ENCODE data around the gene ADGRL3. TPM values are rescaled to one million over a fixed set of nuclear protein-coding genes. Genes with fewer than 3 reads are reported as not detected.

ADGRL3 gene
- total and polyA plus RNA-seq, 3 donors from 2014 or later: 11.6 to 21.6 (median 12.8) TPM

DNA sequence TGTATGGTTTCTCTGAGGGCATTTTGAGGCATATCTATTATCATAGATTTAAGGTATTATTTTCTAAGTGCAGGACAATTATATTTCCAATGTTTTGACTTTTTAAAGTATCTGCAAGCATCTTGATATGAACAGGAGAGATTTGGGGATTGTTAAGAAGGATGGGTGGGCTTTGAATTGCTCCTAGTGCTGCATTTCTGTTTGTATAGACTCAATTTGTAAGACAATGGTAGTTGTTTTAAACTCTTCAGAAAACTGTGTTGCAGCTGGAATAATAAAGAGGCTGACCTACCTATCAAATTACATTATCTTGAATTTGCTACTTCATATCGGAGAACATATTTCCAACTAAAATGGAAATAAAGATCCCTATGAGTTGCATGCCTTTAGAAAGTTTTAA lies 570.3 kb downstream of the ADGRL3 start:
- Histone ChIP-seq H3K9me3 (no peaks in the 10 kb centered on the region), H3K4me1 (no peaks in the 10 kb centered on the region), H3K4me3 (no peak overlapping the region), H3K27me3 (no peaks in the 10 kb centered on the region), H3K27ac (no peak overlapping the region), H3K36me3 (ENCODE audit: low read depth, missing control alignments) (no peaks in the 10 kb centered on the region)
- DNase-seq: no peak
- intact Hi-C loops (cut with DNase I; ENCODE audit: low total_unique reads): no loop called here
- WGBS, 2 donors: 63 to 67% methylated on average over 1 of the region's 1 CpG
- no peak for TF ChIP-seq POLR2A (IDR thresholded peaks at IDR 0.05)
- TF ChIP-seq, protein P1, sequence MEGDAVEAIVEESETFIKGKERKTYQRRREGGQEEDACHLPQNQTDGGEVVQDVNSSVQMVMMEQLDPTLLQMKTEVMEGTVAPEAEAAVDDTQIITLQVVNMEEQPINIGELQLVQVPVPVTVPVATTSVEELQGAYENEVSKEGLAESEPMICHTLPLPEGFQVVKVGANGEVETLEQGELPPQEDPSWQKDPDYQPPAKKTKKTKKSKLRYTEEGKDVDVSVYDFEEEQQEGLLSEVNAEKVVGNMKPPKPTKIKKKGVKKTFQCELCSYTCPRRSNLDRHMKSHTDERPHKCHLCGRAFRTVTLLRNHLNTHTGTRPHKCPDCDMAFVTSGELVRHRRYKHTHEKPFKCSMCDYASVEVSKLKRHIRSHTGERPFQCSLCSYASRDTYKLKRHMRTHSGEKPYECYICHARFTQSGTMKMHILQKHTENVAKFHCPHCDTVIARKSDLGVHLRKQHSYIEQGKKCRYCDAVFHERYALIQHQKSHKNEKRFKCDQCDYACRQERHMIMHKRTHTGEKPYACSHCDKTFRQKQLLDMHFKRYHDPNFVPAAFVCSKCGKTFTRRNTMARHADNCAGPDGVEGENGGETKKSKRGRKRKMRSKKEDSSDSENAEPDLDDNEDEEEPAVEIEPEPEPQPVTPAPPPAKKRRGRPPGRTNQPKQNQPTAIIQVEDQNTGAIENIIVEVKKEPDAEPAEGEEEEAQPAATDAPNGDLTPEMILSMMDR (IDR thresholded peaks at IDR 0.05): no peak

DNA sequence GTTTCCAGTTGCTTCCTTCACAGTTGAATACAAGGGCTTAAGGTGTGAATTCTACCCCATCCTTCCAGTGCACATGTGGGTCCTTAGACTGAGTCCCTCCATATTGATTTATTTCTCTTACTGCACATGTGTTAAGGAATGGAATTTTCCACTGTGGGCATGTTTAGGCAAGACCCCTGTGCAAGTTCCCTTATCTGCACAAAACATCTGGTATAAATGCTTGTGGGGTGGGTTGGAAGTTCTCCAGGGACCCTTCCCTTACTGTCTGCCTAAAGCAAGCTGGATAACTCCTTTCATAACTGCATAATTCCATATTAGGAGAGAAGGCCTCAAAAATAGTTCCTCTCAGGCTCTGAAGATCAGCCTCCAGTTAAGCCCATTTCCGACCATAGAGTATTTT lies 570.9 kb downstream of the ADGRL3 start:
- H3K4me3 ChIP-seq: no peak overlapping the region
- no peaks in the 10 kb centered on the region for H3K4me1 ChIP-seq
- no peaks in the 10 kb centered on the region for H3K9me3 ChIP-seq
- no peaks in the 10 kb centered on the region for H3K27me3 ChIP-seq
- DNase-seq: no peak
- H3K36me3 ChIP-seq (ENCODE audit: low read depth, missing control alignments): no peaks in the 10 kb centered on the region
- H3K27ac ChIP-seq: no peak overlapping the region
- TF ChIP-seq, protein P1 (IDR thresholded peaks at IDR 0.05): no peak
- no peak for TF ChIP-seq POLR2A (IDR thresholded peaks at IDR 0.05)
- intact Hi-C loops (cut with DNase I; ENCODE audit: low total_unique reads): no loop called here
- WGBS, 2 donors: 86 to 90% methylated on average over 1 of the region's 1 CpG

DNA sequence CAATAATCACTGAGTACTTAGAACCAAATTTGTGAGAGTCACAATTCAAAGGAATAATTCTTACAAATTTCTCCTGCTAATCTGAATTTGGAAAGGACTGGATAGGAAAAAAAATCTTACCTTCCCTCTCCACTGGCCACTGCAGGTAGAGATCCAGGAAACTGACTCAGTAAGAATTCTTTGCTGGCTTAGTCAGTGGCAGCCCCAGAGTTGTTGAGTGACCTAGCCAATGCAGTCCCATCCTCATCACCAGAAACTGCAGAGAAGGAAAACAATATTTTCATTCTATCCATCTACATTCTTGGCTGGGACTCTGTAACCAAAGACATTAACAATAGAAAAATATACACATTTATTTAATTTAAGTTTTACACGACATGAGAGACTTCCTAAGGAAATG lies 572.0 kb downstream of the ADGRL3 start:
- Histone ChIP-seq H3K27me3 (no peaks in the 10 kb centered on the region), H3K4me1 (no peaks in the 10 kb centered on the region), H3K4me3 (no peak overlapping the region), H3K9me3 (no peaks in the 10 kb centered on the region), H3K36me3 (ENCODE audit: low read depth, missing control alignments) (no peaks in the 10 kb centered on the region), H3K27ac (no peak overlapping the region)
- 82 to 93% methylated on average over 1 of the region's 1 CpG for WGBS, 2 donors
- DNase-seq: no peak
- intact Hi-C loops (cut with DNase I; ENCODE audit: low total_unique reads): no loop called here
- no peak for TF ChIP-seq POLR2A (IDR thresholded peaks at IDR 0.05)
- TF ChIP-seq, protein P1 (IDR thresholded peaks at IDR 0.05): no peak

DNA sequence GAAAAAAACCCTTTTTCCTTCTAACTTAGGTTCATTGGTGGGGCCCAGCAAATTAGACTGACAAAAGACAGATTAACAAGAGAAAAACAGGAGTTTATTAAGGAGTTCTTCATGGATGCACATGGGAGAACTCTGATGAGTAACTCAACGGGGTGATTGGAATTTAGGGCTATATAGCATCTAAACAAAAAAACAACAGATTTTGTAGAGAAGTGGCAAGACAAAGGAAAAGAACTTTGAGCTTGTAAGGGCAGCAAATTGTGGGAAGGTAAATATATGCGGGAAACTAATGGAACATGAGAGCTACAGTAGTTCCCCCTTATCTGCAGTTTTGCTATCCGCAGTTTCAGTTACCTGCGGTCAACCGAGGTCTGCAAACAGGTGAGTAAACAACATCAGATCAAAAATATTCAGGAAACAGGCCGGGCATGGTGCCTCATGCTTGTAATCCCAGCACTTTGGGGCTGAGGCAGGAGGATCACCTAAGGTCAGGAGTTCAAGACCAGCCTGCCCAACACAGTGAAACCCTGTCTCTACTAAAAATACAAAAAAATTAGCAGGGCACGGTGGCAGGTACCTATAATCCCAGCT lies 573.6 kb downstream of the ADGRL3 start:
- DNase-seq: no peak
- no peak overlapping the region for H3K27ac ChIP-seq
- no peaks in the 10 kb centered on the region for H3K9me3 ChIP-seq
- no peaks in the 10 kb centered on the region for H3K4me1 ChIP-seq
- H3K27me3 ChIP-seq: no peaks in the 10 kb centered on the region
- intact Hi-C loops (cut with DNase I; ENCODE audit: low total_unique reads): no loop called here
- 79 to 83% methylated on average over 7 of the region's 7 CpGs for WGBS, 2 donors
- H3K36me3 ChIP-seq (ENCODE audit: low read depth, missing control alignments): no peaks in the 10 kb centered on the region
- no peak overlapping the region for H3K4me3 ChIP-seq
- TF ChIP-seq, protein P1 (IDR thresholded peaks at IDR 0.05): no peak
- TF ChIP-seq POLR2A (IDR thresholded peaks at IDR 0.05): no peak

DNA sequence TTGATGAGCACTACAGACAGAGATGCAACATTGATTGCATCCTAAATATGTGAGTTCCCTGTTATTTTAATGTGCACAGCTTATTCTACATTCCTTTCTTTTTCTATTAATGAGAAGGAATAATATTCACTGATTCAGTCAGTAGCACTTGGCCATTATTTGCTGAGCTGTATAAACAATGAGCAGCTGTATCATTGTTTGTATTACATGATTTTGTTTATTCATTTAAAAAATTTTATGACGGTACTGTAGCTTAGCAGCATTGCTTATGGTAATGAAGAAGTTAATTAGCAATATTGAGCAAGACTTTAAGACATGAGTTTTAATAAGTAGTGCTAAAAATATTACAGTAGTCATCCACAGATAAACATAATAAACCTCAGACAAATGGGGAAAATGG lies 582.0 kb downstream of the ADGRL3 start:
- 46 to 57% methylated on average over 1 of the region's 1 CpG for WGBS, 2 donors

More for the DNA sequence above, 582.0 kb downstream of the ADGRL3 start:
- no peak for DNase-seq
- H3K27me3 ChIP-seq: no peaks in the 10 kb centered on the region
- no peaks in the 10 kb centered on the region for H3K4me1 ChIP-seq
- no peaks in the 10 kb centered on the region for H3K9me3 ChIP-seq
- intact Hi-C loops (cut with DNase I; ENCODE audit: low total_unique reads): no loop called here
- no peak overlapping the region for H3K27ac ChIP-seq
- no peak overlapping the region for H3K4me3 ChIP-seq
- H3K36me3 ChIP-seq (ENCODE audit: low read depth, missing control alignments): no peaks in the 10 kb centered on the region
- TF ChIP-seq, protein P1 (IDR thresholded peaks at IDR 0.05): no peak
- no peak for TF ChIP-seq POLR2A (IDR thresholded peaks at IDR 0.05)
